Colonic mucosa (tissue), 4 donors: ENCODE measurements around the gene YAP1. TPM values are rescaled to one million over a fixed set of nuclear protein-coding genes. Genes with fewer than 3 reads are reported as not detected.

Source experiments
- DNase-seq: peaks from one replicate; pipeline ENCODE4 v3.0.0-alpha.2; 2020
- H3K27ac ChIP-seq: fragments of 200-600 bp; one replicate; pipeline ENCODE4 v1.8.0; 2021
- H3K27me3 ChIP-seq: fragments of 200-600 bp; one replicate; pipeline ENCODE4 v1.8.0; 2021
- H3K36me3 ChIP-seq: fragments of 200-600 bp; one replicate; pipeline ENCODE4 v1.8.0; 2021
- H3K4me1 ChIP-seq: fragments of 200-600 bp; one replicate; pipeline ENCODE4 v1.8.0; 2021; ENCODE audit warnings: mild to moderate bottlenecking
- H3K4me3 ChIP-seq: fragments of 200-600 bp; one replicate; pipeline ENCODE4 v1.8.0; 2021
- H3K9ac ChIP-seq, 2 donors: one replicate each; pipeline ENCODE4 v1.7.0; 2013; ENCODE audit warnings: control low read depth in 2 of 2, low read depth in 2 of 2, low read length in 2 of 2
- H3K9me3 ChIP-seq: fragments of 200-600 bp; one replicate; pipeline ENCODE4 v1.8.0; 2021
- CTCF ChIP-seq: fragments of 200-600 bp; IDR thresholded peaks from one replicate; pipeline ENCODE4 v1.8.0; 2022; ENCODE audit warnings: antibody characterized with exemption, mild to moderate bottlenecking
- intact Hi-C: fragments of 100-400 bp; cut with DNase I; formaldehyde crosslinking; loops from one replicate; pipeline ENCODE4 v1.14.1; 2022
- total RNA-seq, 2 donors: library from RNA; stranded (reverse); fragmentation: NEBNext Ultra II Directional in 1 of 2; extraction: Animal tissue kit (Norgen Biotek cat#: 25700) in 1 of 2; gene quantifications; one replicate each; pipeline ENCODE4 v1.2.1, GENCODE V29; 2021
- donor health status: healthy.
- donor health status: DM: no; HTN: no; CAD: no.
- donor health status: DM: no; HTN: no; CAD: no.

YAP1 gene
- total RNA-seq, 2 donors from 2014 or later: 43.9 to 71.7 TPM

- no peaks in the 10 kb centered on the region for H3K9me3 ChIP-seq
- no peaks in the 10 kb centered on the region for H3K27me3 ChIP-seq
- H3K9ac ChIP-seq: no peak overlapping the region
- H3K27ac ChIP-seq: no peak overlapping the region
- H3K36me3 ChIP-seq: no peaks in the 10 kb centered on the region
- no peak for DNase-seq
- no peak overlapping the region for H3K4me3 ChIP-seq
- intact Hi-C loops: no loop called here
- TF ChIP-seq CTCF: no peak
- peaks cover 9% of the 10 kb centered on the region for H3K4me1 ChIP-seq
Observed at GRCh38 chr11:102117472-102118113, 7.3 kb downstream of the YAP1 start.

DNA sequence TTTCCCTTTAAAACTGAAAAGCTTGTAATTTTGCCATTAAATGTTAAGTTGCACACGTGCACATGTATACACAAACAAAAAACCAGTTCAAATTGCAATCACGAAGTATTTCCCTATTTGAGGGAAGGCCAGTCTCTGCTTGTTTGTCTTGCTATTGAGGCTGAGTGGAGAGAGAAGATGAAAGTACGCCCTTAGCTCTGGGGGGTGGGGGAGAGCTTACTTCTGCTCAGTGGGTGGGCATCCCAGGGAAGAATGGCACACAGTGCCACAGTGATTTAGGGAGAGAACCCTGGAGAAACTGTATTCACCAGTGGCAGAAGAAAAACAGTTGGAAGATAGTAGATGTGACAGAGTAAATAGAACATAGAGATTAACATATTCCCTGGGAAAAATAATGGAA is 8.7 kb downstream of the YAP1 start:
- DNase-seq: no peak
- Histone ChIP-seq H3K27ac (no peak overlapping the region), H3K27me3 (no peaks in the 10 kb centered on the region), H3K4me3 (no peak overlapping the region), H3K9me3 (no peaks in the 10 kb centered on the region), H3K4me1 (peaks cover 9% of the 10 kb centered on the region), H3K36me3 (no peaks in the 10 kb centered on the region), H3K9ac (no peak overlapping the region)
- TF ChIP-seq CTCF: no peak
- intact Hi-C loops: no loop called here

- Histone ChIP-seq H3K9ac (no peak overlapping the region), H3K4me1 (peaks cover 9% of the 10 kb centered on the region), H3K27me3 (no peaks in the 10 kb centered on the region), H3K9me3 (no peaks in the 10 kb centered on the region), H3K27ac (no peak overlapping the region), H3K4me3 (no peak overlapping the region), H3K36me3 (no peaks in the 10 kb centered on the region)
- no peak for TF ChIP-seq CTCF
- DNase-seq: no peak
- intact Hi-C loops: no loop called here
Observed at GRCh38 chr11:102119997-102120396, 9.8 kb downstream of the YAP1 start.

DNA sequence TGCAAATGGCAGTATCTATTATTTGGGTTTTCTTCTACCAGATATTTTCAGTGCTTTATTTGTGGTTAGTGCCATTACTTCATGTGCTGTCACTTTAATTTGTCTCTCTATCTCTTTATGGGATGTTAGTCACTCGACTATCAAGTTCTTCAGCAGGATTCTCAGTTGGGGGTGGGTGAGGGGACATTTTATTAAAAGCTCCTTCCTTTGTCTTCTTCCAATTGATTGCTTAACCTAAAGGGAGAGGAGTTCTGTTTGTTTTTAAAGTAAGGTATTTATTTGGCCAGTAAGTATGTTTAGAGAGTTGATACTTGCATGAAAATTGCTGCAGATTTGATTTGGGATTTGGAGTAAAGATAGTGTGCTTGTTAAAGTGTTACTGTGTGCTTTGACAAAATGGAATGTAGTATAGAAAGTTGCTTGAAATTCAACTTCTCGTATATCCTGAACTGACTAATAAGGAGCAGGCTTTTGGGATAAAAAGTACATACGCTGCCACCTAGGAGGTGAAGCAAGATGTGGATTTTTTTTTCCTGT is 10.3 kb downstream of the YAP1 start:
- DNase-seq: no peak
- TF ChIP-seq CTCF: no peak
- no peak overlapping the region for H3K9ac ChIP-seq
- H3K4me1 ChIP-seq: peaks cover 9% of the 10 kb centered on the region
- H3K27me3 ChIP-seq: no peaks in the 10 kb centered on the region
- intact Hi-C loops: no loop called here
- H3K9me3 ChIP-seq: no peaks in the 10 kb centered on the region
- H3K4me3 ChIP-seq: no peak overlapping the region
- H3K27ac ChIP-seq: no peak overlapping the region
- H3K36me3 ChIP-seq: no peaks in the 10 kb centered on the region

DNA sequence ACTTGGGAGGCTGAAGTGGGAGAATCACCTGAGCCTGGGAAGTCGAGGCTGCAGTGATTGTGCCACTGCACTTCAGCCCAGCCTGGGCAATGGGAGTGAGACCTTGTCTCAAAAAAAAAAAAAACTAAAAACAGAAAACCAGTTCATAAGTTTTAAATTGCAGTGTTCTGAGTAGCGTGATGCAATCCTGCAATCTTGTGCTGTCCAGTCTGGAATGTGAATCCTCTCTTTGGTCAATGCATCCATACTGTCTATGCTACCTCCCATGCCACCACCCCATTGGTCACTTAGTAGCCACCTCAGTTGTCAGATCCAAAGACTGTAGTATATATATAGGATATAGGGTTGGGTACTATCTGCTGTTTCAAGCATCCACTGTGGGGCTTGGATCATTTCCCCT is 11.1 kb downstream of the YAP1 start:
- Histone ChIP-seq H3K4me1 (peaks cover 5% of the 10 kb centered on the region), H3K9me3 (no peaks in the 10 kb centered on the region), H3K9ac (no peak overlapping the region), H3K27ac (no peak overlapping the region), H3K27me3 (no peaks in the 10 kb centered on the region), H3K4me3 (no peak overlapping the region), H3K36me3 (no peaks in the 10 kb centered on the region)
- no peak for TF ChIP-seq CTCF
- DNase-seq: no peak
- intact Hi-C loops: no loop called here
